Adrenal gland (tissue), 19 donors: ENCODE measurements around the gene UROC1. TPM values are rescaled to one million over a fixed set of nuclear protein-coding genes. Genes with fewer than 3 reads are reported as not detected.

ENCODE experiments used
- DNase-seq, 7 donors: peaks; one replicate each; pipeline ENCODE4 v3.0.0-alpha.2; 2019 to 2020
- H3K27ac ChIP-seq, 5 donors: fragments of 200-600 bp; sonication (generic) in 4 of 5; 1 replicate in 3 of 5; 2 replicates in 2 of 5; pipeline versions ENCODE4 v1.5.1 to v1.8.0; 2016 to 2020; ENCODE audit warnings: mild to moderate bottlenecking in 1 of 5
- H3K27me3 ChIP-seq: fragments of 200-600 bp; 2 replicates; pipeline ENCODE4 v1.8.0; 2021
- H3K36me3 ChIP-seq, 2 donors: fragments of 200-600 bp; replicated peaks in 1 of 2; 1 replicate in 1 of 2; 2 replicates in 1 of 2; pipeline versions ENCODE4 v1.5.1 to v1.8.0; 2018 to 2022
- H3K4me1 ChIP-seq, 2 donors: fragments of 200-600 bp; replicated peaks in 1 of 2; 1 replicate in 1 of 2; 2 replicates in 1 of 2; pipeline versions ENCODE4 v1.5.1 to v1.8.0; 2018 to 2021
- H3K4me3 ChIP-seq, 4 donors: fragments of 200-600 bp; sonication (generic) in 3 of 4; one replicate each; pipeline ENCODE4 v1.5.1; 2016 to 2018
- H3K9me3 ChIP-seq, 3 donors: fragments of 200-600 bp; sonication (generic) in 1 of 3; replicated peaks in 1 of 3; 1 replicate in 2 of 3; 2 replicates in 1 of 3; pipeline versions ENCODE4 v1.5.1 to v1.8.0; 2016 to 2021
- POLR2A ChIP-seq, 2 donors: fragments of 450-650 bp; IDR thresholded peaks; one replicate each; pipeline ENCODE4 v1.6.1; 2017; ENCODE audit warnings: antibody characterized with exemption in 2 of 2, mild to moderate bottlenecking in 2 of 2, moderate library complexity in 1 of 2
- WGBS, 4 donors: extraction: QIAGEN DNeasy Blood & Tissue Kit in 2 of 4; methylation state at CpG; one replicate each; pipeline versions ENCODE4 v1.1.5 to v1.1.7; 2013 to 2017; 5-methylcytosine and 5-hydroxymethylcytosine counted together
- intact Hi-C, 2 donors: fragments of 100-400 bp; cut with DNase I; formaldehyde crosslinking; loops; one replicate each; pipeline versions ENCODE4 v1.14.1 to v1.15.0; 2022 to 2023
- long read RNA-seq, 10 donors: library from polyadenylated mRNA in 3 of 10; unstranded in 2 of 10; stranded (forward) in 1 of 10; transcript quantifications; one replicate each; pipeline ENCODE4 v2.0.0 and lab custom pipeline, GENCODE V29; 2021 to 2026
- polyA plus RNA-seq, 3 donors: library from polyadenylated mRNA; stranded (reverse); fragments of 200-250 nt in 2 of 3; fragments of 350-450 nt in 1 of 3; fragmentation: Illumina TruSeq in 1 of 3; extraction: RNeasy Lipid Tissue Mini Kit (QIAGEN cat#74804) in 1 of 3; gene quantifications; one replicate each; pipeline ENCODE4 v1.2.3, GENCODE V29; 2013 to 2014
- total RNA-seq, 9 donors: library from RNA; depleted of rRNA in 4 of 9; stranded (reverse); fragments of >200 nt in 4 of 9; fragments of 120-200 nt in 1 of 9; fragmentation: NEBNext Ultra II Directional in 1 of 9; extraction: Animal tissue kit (Norgen Biotek cat#: 25700) in 1 of 9; gene quantifications; one replicate each; pipeline versions ENCODE4 v1.1.0 to v1.2.4, GENCODE V29; 2013 to 2023
- TF ChIP-seq, protein P1 (sequence below), 6 experiments: fragments of 450-650 bp in 4 of 6; fragments of 200-600 bp in 2 of 6; sonication (generic) in 1 of 6; IDR thresholded peaks; 1 replicate in 5 of 6; 2 replicates in 1 of 6; pipeline versions ENCODE4 v1.5.1 to v1.8.0; 2016 to 2021; ENCODE audit warnings: antibody characterized with exemption in 6 of 6, mild to moderate bottlenecking in 2 of 6, moderate library complexity in 1 of 6
- donor health status: healthy with polysubstance abuse.
- donor health status: Bipolar disorder and iron deficiency.
- donor health status: DM: yes; HTN: yes; CAD: no.
- donor health status: DM: no; HTN: no; CAD: no.
- donor health status: DM: no; HTN: no; CAD: no.
- donor health status: DM: yes; HTN: yes; CAD: no.

UROC1 gene
- total RNA-seq: under 1 TPM in 2 of 9 donors, not detected in 7; under 0.01 to 0.22 TPM
- under 1 TPM in 2 of 3 donors, not detected in 1; 0.03 to 0.04 TPM for polyA plus RNA-seq
- long read RNA-seq, donor 1: 0 reads
- long read RNA-seq, donor 2: 0 reads
- long read RNA-seq, donor 3: 0 reads
- long read RNA-seq, donor 4: 0 reads
- long read RNA-seq, donor 5: 0 reads
- long read RNA-seq, donor 6: 0 reads
- long read RNA-seq, donor 7: 0 reads
- long read RNA-seq, donor 8: 0 reads
- long read RNA-seq, donor 9: 0 reads
- long read RNA-seq, donor 10: 0 reads

DNA sequence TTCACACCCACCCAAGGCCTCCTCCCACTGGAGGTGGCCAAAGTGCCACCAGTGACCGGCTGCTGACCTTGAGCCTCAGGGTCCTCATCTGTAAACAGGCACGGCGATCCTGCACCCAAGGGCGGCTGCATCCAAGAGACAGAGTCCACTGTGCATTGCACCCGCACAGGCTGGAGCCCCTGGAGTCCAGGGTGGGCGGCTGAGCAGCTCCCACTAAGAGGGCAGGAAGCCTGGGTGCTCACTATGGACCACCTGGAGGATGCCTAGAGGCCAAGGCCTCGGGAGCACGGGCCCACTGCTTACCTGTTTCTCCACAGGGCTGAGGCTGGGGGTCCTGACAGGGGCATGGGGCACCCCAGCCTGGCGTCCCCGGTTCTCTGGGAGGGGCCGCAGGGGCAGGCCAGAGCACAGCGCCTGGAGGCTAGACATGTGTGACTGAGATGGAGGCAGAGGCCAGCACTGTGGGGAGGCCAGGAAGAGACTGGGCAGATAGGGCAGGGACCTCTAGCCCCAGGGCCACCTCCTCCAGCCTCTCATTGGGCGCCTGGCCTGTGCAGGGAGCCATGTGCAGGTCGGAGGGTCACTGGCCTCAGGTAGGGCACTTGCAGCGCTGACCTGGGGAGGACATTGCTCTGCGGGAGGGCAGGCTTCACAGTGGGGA, at the start of gene UROC1:
Gene UROC1, minus strand, starts transcription at position 483 of the 661 bp plus-strand sequence. Its CDS starts 54 bp downstream, at position 429.
- intact Hi-C loops: loop anchor here in 1 of 2 donors (5.0 kb wide), 1 partner anchor 145 kb away; no protein-coding TSS in a partner anchor
- H3K9me3 ChIP-seq: no peaks in the 10 kb centered on the region
- TF ChIP-seq, protein P1, sequence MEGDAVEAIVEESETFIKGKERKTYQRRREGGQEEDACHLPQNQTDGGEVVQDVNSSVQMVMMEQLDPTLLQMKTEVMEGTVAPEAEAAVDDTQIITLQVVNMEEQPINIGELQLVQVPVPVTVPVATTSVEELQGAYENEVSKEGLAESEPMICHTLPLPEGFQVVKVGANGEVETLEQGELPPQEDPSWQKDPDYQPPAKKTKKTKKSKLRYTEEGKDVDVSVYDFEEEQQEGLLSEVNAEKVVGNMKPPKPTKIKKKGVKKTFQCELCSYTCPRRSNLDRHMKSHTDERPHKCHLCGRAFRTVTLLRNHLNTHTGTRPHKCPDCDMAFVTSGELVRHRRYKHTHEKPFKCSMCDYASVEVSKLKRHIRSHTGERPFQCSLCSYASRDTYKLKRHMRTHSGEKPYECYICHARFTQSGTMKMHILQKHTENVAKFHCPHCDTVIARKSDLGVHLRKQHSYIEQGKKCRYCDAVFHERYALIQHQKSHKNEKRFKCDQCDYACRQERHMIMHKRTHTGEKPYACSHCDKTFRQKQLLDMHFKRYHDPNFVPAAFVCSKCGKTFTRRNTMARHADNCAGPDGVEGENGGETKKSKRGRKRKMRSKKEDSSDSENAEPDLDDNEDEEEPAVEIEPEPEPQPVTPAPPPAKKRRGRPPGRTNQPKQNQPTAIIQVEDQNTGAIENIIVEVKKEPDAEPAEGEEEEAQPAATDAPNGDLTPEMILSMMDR (IDR thresholded peaks at IDR 0.05): no peak
- no peak for TF ChIP-seq POLR2A (IDR thresholded peaks at IDR 0.05)
- 82 to 87% (median 84%) methylated on average over 6 to 16 of the region's 16 CpGs; no CpG with 5 or more reads in 1 of the 4 donors for WGBS, 4 donors
- no peak for DNase-seq
- no peak within 1 kb of the TSS for H3K27ac ChIP-seq
- H3K36me3 ChIP-seq: no peaks in the 10 kb centered on the region
- H3K4me3 ChIP-seq: no peak within 1 kb of the TSS
- no peaks in the 10 kb centered on the region for H3K4me1 ChIP-seq
- no peaks in the 10 kb centered on the region for H3K27me3 ChIP-seq

DNA sequence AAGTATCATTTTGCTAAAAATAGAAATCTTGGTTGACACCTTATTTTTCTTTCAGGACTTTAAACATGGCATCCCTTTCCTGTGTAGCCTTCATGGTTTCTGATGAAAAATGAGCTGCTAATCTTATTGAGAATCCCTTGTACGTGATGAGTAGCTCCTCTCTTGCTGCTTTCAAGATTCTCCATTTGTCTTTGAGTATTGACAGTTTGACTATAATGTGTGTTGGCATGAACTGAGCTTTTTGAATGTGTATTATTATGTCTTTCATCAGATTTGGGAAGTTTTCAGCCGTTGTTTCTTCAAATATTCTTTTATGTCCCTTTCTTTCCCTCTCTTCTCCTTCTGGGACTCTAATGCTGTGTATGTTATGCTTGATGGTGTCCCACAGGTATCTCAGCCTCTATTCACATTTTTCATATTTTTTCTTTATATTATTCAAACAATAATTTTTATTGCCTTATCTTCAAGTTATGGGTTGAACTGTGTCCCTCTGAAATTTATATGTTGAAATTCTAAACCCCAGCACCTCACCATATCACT, 45.2 kb upstream of the UROC1 start:
- intact Hi-C loops: no loop called here
- no peak overlapping the region for H3K27ac ChIP-seq
- H3K36me3 ChIP-seq: no peaks in the 10 kb centered on the region
- DNase-seq: no peak
- H3K4me3 ChIP-seq: no peak overlapping the region
- no peaks in the 10 kb centered on the region for H3K4me1 ChIP-seq
- no peaks in the 10 kb centered on the region for H3K27me3 ChIP-seq
- H3K9me3 ChIP-seq: peaks cover 0 to 3% (median 0%) of the 10 kb centered on the region in 3 donors
- TF ChIP-seq, protein P1 (IDR thresholded peaks at IDR 0.05): no peak
- TF ChIP-seq POLR2A (IDR thresholded peaks at IDR 0.05): no peak
- WGBS, 4 donors: 50 to 78% (median 72%) methylated on average over 2 of the region's 2 CpGs

DNA sequence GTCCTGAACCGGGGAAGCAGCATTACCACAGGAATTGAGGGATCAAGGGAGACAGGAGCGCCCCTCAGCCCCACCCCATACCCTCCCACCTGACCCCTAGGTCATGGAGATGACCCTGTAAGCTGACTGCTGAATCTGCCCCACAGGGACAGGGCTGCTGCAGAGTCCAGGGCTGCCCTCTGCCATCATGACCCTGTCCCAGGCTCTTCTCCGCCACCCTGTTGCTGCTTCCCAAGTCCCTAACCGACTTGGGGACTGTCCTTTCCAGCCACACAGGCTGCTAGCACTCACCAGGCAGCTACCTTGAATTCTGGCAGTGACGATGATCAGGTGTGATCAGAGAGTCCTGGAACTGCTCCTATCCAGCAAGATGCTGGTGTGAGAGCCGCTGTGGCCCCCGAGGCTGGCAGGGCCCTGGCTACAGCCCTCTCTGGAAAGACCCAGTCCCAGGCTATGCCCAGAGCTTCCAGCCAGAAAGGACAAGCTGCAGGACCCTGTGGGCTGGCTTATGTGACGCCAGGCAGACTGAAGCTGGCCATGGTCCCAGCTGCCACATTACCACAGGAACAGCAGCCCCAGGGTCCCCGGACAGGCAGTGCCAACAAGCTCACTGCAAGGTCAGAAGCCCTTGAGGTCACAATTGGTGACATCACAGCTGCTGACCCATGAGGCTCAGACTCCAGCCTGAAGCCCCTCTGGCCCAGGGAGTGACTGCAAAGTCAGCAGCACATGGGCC, 40.9 kb upstream of the UROC1 start, which contains the start of gene C3orf22:
Gene C3orf22, minus strand, starts transcription at position 597 of the 736 bp plus-strand sequence. CDS start 5,542 bp downstream, outside the sequence.
- DNase-seq: peak in 2 of 7 donors; percentile 8 to 27
- H3K36me3 ChIP-seq: no peaks in the 10 kb centered on the region
- H3K9me3 ChIP-seq: no peaks in the 10 kb centered on the region
- 70 to 76% (median 72%) methylated on average over 4 to 9 of the region's 9 CpGs for WGBS, 4 donors
- no peak within 1 kb of the TSS for H3K27ac ChIP-seq
- no peaks in the 10 kb centered on the region for H3K4me1 ChIP-seq
- no peak for TF ChIP-seq POLR2A (IDR thresholded peaks at IDR 0.05)
- TF ChIP-seq, protein P1 (IDR thresholded peaks at IDR 0.05): no peak
- H3K4me3 ChIP-seq: no peak within 1 kb of the TSS
- H3K27me3 ChIP-seq: no peaks in the 10 kb centered on the region
- intact Hi-C loops: no loop called here

DNA sequence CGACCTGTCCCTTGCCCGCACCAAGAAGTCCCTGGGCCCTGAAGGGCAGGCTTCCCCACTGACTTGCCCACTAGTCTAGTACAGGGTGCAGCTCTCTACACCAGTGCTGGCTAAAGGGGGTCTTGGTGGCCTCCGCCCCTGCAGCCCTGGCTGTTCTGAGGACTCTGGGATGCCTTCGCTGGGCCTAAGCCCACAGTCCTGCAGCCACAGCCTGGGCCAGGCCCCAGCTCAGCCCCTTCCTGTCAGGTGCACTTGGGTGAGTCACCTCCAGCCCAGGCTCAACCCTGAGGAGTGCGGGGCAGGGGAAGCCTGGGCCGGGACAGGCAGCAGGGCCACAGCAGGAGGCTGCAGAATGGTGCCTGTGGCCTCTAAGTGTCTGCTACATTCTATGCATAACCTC, 40.2 kb upstream of the UROC1 start:
- 48 to 78% (median 71%) methylated on average over 3 to 6 of the region's 6 CpGs for WGBS, 4 donors
- Histone ChIP-seq H3K4me3 (no peak overlapping the region), H3K4me1 (no peaks in the 10 kb centered on the region), H3K27ac (no peak overlapping the region), H3K9me3 (no peaks in the 10 kb centered on the region), H3K27me3 (no peaks in the 10 kb centered on the region), H3K36me3 (no peaks in the 10 kb centered on the region)
- DNase-seq: peak in 2 of 7 donors; percentile 8 to 9
- TF ChIP-seq POLR2A (IDR thresholded peaks at IDR 0.05): no peak
- TF ChIP-seq, protein P1 (IDR thresholded peaks at IDR 0.05): no peak
- intact Hi-C loops: no loop called here
